ENCODE measurements around the gene OR1N1. TPM values are rescaled to one million over a fixed set of nuclear protein-coding genes. Genes with fewer than 3 reads are reported as not detected.
"Not testable (repeated sequence)": the region's sequence is repeated elsewhere in the genome, so short reads cannot be mapped to it uniquely, and the experiment has no call there.

Gene OR1N1
- total and polyA plus RNA-seq, 2 of the 13 experiments (the other 11 are each of a cell fraction or from before 2014, with no cell fraction given), result not detected

GRCh38 chr9:122536134-122536533, 9.0 kb upstream of the OR1N1 start:
- in situ Hi-C loops (cut with HindIII; ENCODE audit: extremely low pct_ligation_motif_present, low pct_unique_long_range_greater_than_20kb), result no loop called here
- 0% methylated on average over 1 of the region's 1 CpG for WGBS (ENCODE audit: low lambda C conversion rate)

GRCh38 chr9:122531157-122531556, 4.1 kb upstream of the OR1N1 start:
- DNase-seq (ENCODE audit: low spot score); H3K27me3 ChIP-seq (ENCODE audit: control insufficient read depth in 1 of 2, insufficient read depth in 2 of 2, low read length in 2 of 2); H3K4me3 ChIP-seq (replicated peaks in 1 of 3; ENCODE audit: insufficient read depth in 1 of 3, low read depth in 2 of 3, low read length in 3 of 3); intact Hi-C loops (cut with micrococcal nuclease; ENCODE audit: unreplicated experiment); H4K20me1 ChIP-seq (ENCODE audit: insufficient read depth, low read length); POLR2A ChIA-PET; H3K4me2 ChIP-seq (ENCODE audit: low read depth, low read length); H2AFZ ChIP-seq (ENCODE audit: low read length); H3K36me3 ChIP-seq (replicated peaks in 1 of 2; ENCODE audit: control insufficient read depth in 1 of 2, insufficient read depth in 2 of 2, low read length in 2 of 2); H3K9me3 ChIP-seq (ENCODE audit: low read length); CTCF ChIA-PET (ENCODE audit: low intra/inter-chr PET ratio, low total read pairs); in situ Hi-C loops (cut with HindIII; ENCODE audit: extremely low pct_ligation_motif_present, low pct_unique_long_range_greater_than_20kb); H3K9ac ChIP-seq (ENCODE audit: insufficient read depth, low read depth, low read length); H3K4me1 ChIP-seq (ENCODE audit: insufficient read depth, low read length); H3K79me2 ChIP-seq (ENCODE audit: insufficient read depth, low read length); ATAC-seq; BruUV-seq (replicated peaks); H3K27ac ChIP-seq (ENCODE audit: extremely low read length, insufficient read depth, low read length); FAIRE-seq: not testable (repeated sequence)
- WGBS (ENCODE audit: low lambda C conversion rate), result 9% methylated on average over 4 of the region's 4 CpGs

More at GRCh38 chr9:122536134-122536533, 9.0 kb upstream of the OR1N1 start:
- Histone ChIP-seq H3K4me1 (ENCODE audit: insufficient read depth, low read length) (no peaks in the 10 kb centered on the region), H4K20me1 (ENCODE audit: insufficient read depth, low read length) (no peaks in the 10 kb centered on the region), H2AFZ (ENCODE audit: low read length) (no peak overlapping the region), H3K27ac (ENCODE audit: extremely low read length, insufficient read depth, low read length) (no peak overlapping the region), H3K27me3 (ENCODE audit: control insufficient read depth in 1 of 2, insufficient read depth in 2 of 2, low read length in 2 of 2) (no peaks in the 10 kb centered on the region), H3K79me2 (ENCODE audit: insufficient read depth, low read length) (no peaks in the 10 kb centered on the region), H3K9me3 (ENCODE audit: low read length) (peaks cover 8% of the 10 kb centered on the region; the same call in 1 of the 2 replicates), H3K4me3 (replicated peaks in 1 of 3; ENCODE audit: insufficient read depth in 1 of 3, low read depth in 2 of 3, low read length in 3 of 3) (no peak overlapping the region), H3K36me3 (replicated peaks in 1 of 2; ENCODE audit: control insufficient read depth in 1 of 2, insufficient read depth in 2 of 2, low read length in 2 of 2) (no peaks in the 10 kb centered on the region), H3K9ac (ENCODE audit: insufficient read depth, low read depth, low read length) (no peak overlapping the region), H3K4me2 (ENCODE audit: low read depth, low read length) (no peak overlapping the region)
- ChIA-PET CTCF (ENCODE audit: low intra/inter-chr PET ratio, low total read pairs) (no interaction called here), POLR2A (no interaction called here)
- intact Hi-C loops (cut with micrococcal nuclease; ENCODE audit: unreplicated experiment), result no loop called here
- TF ChIP-seq BATF2 (CRISPR knock-in tag; IDR thresholded peaks at IDR 0.05) (no peak), ZNF510 (CRISPR knock-in tag; IDR thresholded peaks at IDR 0.05; ENCODE audit: low read depth) (no peak), E2F5 (CRISPR knock-in tag; conservative IDR thresholded peaks at IDR 0.05) (no peak), ATF7 (IDR thresholded peaks at IDR 0.05) (peak; percentile 89), ATF7 (CRISPR knock-in tag; IDR thresholded peaks at IDR 0.05) (no peak)
- FAIRE-seq (no peak), DNase-seq (ENCODE audit: low spot score) (no peak), ATAC-seq (no peak)
- BruUV-seq (replicated peaks), result no TSS peak

All from HepG2 (cell line).